K562 (cell line): ENCODE results near the gene HSPA1B. TPM values are rescaled to one million over a fixed set of nuclear protein-coding genes. Genes with fewer than 3 reads are reported as not detected.

ENCODE experiments used
- CAMTA2 ChIP-seq: fragments of 250-450 bp; sonication (Bioruptor Pico); conservative IDR thresholded peaks from 2 replicates; pipeline ENCODE4 v1.5.1; 2022
- DEAF1 ChIP-seq: fragments of 450-650 bp; formaldehyde crosslinking; IDR thresholded peaks from 2 replicates; pipeline ENCODE4 v1.4.0; 2020; ENCODE audit warnings: mild to moderate bottlenecking, moderate library complexity
- EHMT2 ChIP-seq: fragments of 450-650 bp; IDR thresholded peaks from 2 replicates; pipeline ENCODE4 v1.6.1; 2018; ENCODE audit warnings: antibody characterized with exemption
- FOXK2 ChIP-seq, 2 experiments: fragments of 450-650 bp; IDR thresholded peaks in 1 of 2; conservative IDR thresholded peaks in 1 of 2; 2 replicates each; pipeline ENCODE4 v1.6.1; 2016; ENCODE audit warnings: low read depth in 2 of 2, mild to moderate bottlenecking in 1 of 2
- HOXB6 ChIP-seq: fragments of 250-450 bp; sonication (Bioruptor Pico); IDR thresholded peaks from 2 replicates; pipeline ENCODE4 v1.5.1; 2022; ENCODE audit warnings: mild to moderate bottlenecking, borderline replicate concordance
- JUNB ChIP-seq: fragments of 450-650 bp; formaldehyde crosslinking; conservative IDR thresholded peaks from 2 replicates; pipeline ENCODE4 v1.4.0; 2020; ENCODE audit warnings: mild to moderate bottlenecking
- KLF1 ChIP-seq: fragments of 450-650 bp; IDR thresholded peaks from 2 replicates; pipeline ENCODE4 v1.6.1; 2016; ENCODE audit warnings: missing genetic modification characterization, missing compliant biosample characterization
- L3MBTL2 ChIP-seq: fragments of 450-650 bp; IDR thresholded peaks from 2 replicates; pipeline ENCODE4 v1.6.1; 2016; ENCODE audit warnings: mild to moderate bottlenecking, moderate library complexity
- MCM3 ChIP-seq: fragments of 450-650 bp; IDR thresholded peaks from 2 replicates; pipeline ENCODE4 v1.6.1; 2016
- MEF2D ChIP-seq: conservative IDR thresholded peaks from 2 replicates; pipeline ENCODE4 v1.6.1; 2016; ENCODE audit warnings: low read depth, missing genetic modification characterization, missing compliant biosample characterization
- NRF1 ChIP-seq, 2 experiments: fragments of 450-650 bp; IDR thresholded peaks in 1 of 2; conservative IDR thresholded peaks in 1 of 2; 2 replicates each; pipeline ENCODE4 v1.6.1; 2014; ENCODE audit warnings: mild to moderate bottlenecking in 2 of 2
- PRMT5 ChIP-seq: sonication (generic); formaldehyde crosslinking; IDR thresholded peaks from 2 replicates; pipeline ENCODE4 v1.5.0; 2020; ENCODE audit warnings: missing genetic modification reagents
- RFX7 ChIP-seq: fragments of 250-450 bp; sonication (Bioruptor Pico); IDR thresholded peaks from 2 replicates; pipeline ENCODE4 v1.5.1; 2021; ENCODE audit warnings: mild to moderate bottlenecking
- TBL1XR1 ChIP-seq, 2 experiments: IDR thresholded peaks; 2 replicates each; pipeline ENCODE4 v1.6.1; 2012; ENCODE audit warnings: improper control_type of control experiment in 2 of 2, low read length in 2 of 2, mild to moderate bottlenecking in 1 of 2
- TRIM24 ChIP-seq, 2 experiments: fragments of 450-650 bp; IDR thresholded peaks; 2 replicates each; pipeline ENCODE4 v1.6.1; 2016
- ZBTB43 ChIP-seq: sonication (generic); formaldehyde crosslinking; IDR thresholded peaks from 2 replicates; pipeline ENCODE4 v1.8.0; 2023; ENCODE audit warnings: mild to moderate bottlenecking, missing genetic modification reagents
- ZNF140 ChIP-seq: fragments of 250-450 bp; sonication (Bioruptor Pico); IDR thresholded peaks from 2 replicates; pipeline ENCODE4 v1.8.0; 2021; ENCODE audit warnings: moderate library complexity, mild to moderate bottlenecking, inconsistent platforms
- ZNF239 ChIP-seq: fragments of 250-450 bp; sonication (Bioruptor Pico); IDR thresholded peaks from 2 replicates; pipeline ENCODE4 v1.4.0; 2020; ENCODE audit warnings: mild to moderate bottlenecking
- ZNF3 ChIP-seq: fragments of 250-450 bp; sonication (Bioruptor Pico); IDR thresholded peaks from 2 replicates; pipeline ENCODE4 v1.5.0; 2021; ENCODE audit warnings: mild to moderate bottlenecking, moderate library complexity
- ZNF384 ChIP-seq: IDR thresholded peaks from 2 replicates; pipeline ENCODE4 v1.6.1; 2012; ENCODE audit warnings: low read depth, low read length, improper control_type of control experiment
- polyA plus RNA-seq, 8 experiments: library from polyadenylated mRNA; depleted of rRNA in 4 of 8; stranded (reverse) in 5 of 8; unstranded in 3 of 8; fragments of >200 nt; fragmentation: Nextera tagmentation in 2 of 8; fragmentation: Illumina TruSeq in 1 of 8; extraction: Ambion mirVana in 2 of 8; extraction: Trizol in 1 of 8; gene quantifications; 2 replicates each; pipeline versions ENCODE4 v1.2.1 to v1.2.3, GENCODE V29; 2011 to 2014; ENCODE audit warnings: inconsistent platforms in 1 of 8, missing spikeins in 1 of 8
- total RNA-seq, 7 experiments: library from RNA; depleted of rRNA in 6 of 7; stranded (reverse); fragments of >200 nt in 6 of 7; fragmentation: Illumina TruSeq in 2 of 7; extraction: Trizol in 2 of 7; gene quantifications; 2 replicates each; pipeline versions ENCODE4 v1.2.1 to v1.2.3, GENCODE V29; 2011 to 2021; ENCODE audit warnings: low replicate concordance in 1 of 7
- TF ChIP-seq, protein P1 (sequence below): fragments of 450-650 bp; IDR thresholded peaks from 2 replicates; pipeline ENCODE4 v1.6.1; 2016; ENCODE audit warnings: antibody characterized with exemption
- TF ChIP-seq, protein P2 (sequence below): IDR thresholded peaks from 2 replicates; pipeline ENCODE4 v1.6.1; 2011; ENCODE audit not compliant: insufficient read length; ENCODE audit errors: extremely low read depth
- TF ChIP-seq, protein P3 (sequence below): sonication (generic); IDR thresholded peaks from 2 replicates; pipeline ENCODE4 v1.6.1; 2016

HSPA1B gene
- total and polyA plus RNA-seq, 9 of the 15 experiments (the other 6 are each of a cell fraction or from before 2014, with no cell fraction given): 0.27 to 227 (median 51.2) TPM

DNA sequence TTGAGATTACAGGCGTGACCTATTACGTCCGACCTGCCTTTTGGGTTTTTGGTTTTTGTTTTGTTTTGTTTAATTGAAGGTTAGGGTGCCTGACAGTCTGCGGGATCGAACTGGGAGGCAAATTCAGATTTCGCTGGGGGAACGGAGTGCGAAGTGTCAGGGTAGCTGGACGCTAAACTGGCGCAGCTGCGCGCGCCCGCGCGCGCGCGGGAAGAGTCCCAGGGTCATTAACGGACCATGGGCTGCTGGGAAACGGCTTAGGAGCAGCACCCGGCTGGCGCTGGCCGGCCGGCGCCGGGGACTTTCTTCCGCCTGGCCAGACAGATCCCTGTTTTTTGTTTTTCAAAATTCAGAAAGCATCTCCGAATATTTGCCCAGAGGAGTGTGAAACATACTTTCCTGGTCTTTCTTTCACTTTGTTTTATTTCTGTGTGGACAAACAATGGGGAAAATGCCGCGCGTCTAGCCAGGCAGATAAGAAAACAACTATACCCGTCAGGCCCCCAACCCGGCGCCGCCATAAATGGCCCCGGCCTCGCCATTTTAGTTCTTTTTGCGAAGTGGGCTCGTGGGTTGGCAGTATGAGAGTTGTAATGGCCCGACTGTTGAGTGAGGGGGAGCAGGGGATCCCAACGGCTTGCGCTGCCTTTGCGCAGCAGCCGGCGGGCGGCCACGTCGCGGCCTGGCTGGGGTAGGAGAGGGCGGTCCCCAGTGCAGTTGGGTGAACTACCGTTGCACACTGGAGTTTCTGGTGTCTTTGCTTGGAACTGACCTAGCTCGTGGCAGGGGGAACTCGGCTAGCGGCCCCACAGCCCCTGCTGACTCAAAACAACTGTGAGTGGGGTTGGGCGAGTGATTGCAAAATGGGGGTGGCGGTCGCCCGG is 7.1 kb downstream of the HSPA1B start (continued):
- TF ChIP-seq ZNF384: no peak; the same call in 1 of the 2 replicates
- no peak for TF ChIP-seq PRMT5
- peak; percentile 34; the same call in 1 of the 2 replicates for TF ChIP-seq ZNF239 (CRISPR knock-in tag)
- no peak; the same call in 1 of the 2 replicates for TF ChIP-seq JUNB
- peak; percentile 83 to 91 for TF ChIP-seq TRIM24 (IDR thresholded peaks at IDR 0.05)
- peak; percentile 46; the same call in 1 of the 2 replicates for TF ChIP-seq CAMTA2
- TF ChIP-seq RFX7 (CRISPR knock-in tag): no peak; the same call in 1 of the 2 replicates
- no peak for TF ChIP-seq MCM3
- TF ChIP-seq NRF1 (conservative IDR thresholded peaks at IDR 0.05 in 1 of 2, IDR thresholded peaks at IDR 0.05 in 1 of 2): peak; percentile 96
- peak; percentile 56 to 70; a peak in 3 of 4 replicates for TF ChIP-seq TBL1XR1 (IDR thresholded peaks at IDR 0.05; ENCODE audit: low read length in 2 of 2)
- no peak for TF ChIP-seq ZNF3 (CRISPR knock-in tag)
- peak; percentile 90 for TF ChIP-seq MEF2D (tag)
- TF ChIP-seq ZNF140 (CRISPR knock-in tag): peak; percentile 67; the same call in 1 of the 2 replicates
- peak; percentile 61 for TF ChIP-seq EHMT2
- TF ChIP-seq ZBTB43: 0 out of 2 replicates have a peak, but pooled peaks have one; percentile 12
- TF ChIP-seq DEAF1 (CRISPR knock-in tag): peak; percentile 10; the same call in 1 of the 2 replicates
- TF ChIP-seq, protein P1, sequence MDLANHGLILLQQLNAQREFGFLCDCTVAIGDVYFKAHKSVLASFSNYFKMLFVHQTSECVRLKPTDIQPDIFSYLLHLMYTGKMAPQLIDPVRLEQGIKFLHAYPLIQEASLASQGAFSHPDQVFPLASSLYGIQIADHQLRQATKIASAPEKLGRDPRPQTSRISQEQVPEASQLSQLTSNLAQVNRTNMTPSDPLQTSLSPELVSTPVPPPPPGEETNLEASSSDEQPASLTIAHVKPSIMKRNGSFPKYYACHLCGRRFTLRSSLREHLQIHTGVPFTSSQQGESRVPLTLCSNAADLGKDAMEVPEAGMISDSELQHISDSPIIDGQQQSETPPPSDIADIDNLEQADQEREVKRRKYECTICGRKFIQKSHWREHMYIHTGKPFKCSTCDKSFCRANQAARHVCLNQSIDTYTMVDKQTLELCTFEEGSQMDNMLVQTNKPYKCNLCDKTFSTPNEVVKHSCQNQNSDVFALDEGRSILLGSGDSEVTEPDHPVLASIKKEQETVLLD: peak; percentile 92
- TF ChIP-seq, protein P2, sequence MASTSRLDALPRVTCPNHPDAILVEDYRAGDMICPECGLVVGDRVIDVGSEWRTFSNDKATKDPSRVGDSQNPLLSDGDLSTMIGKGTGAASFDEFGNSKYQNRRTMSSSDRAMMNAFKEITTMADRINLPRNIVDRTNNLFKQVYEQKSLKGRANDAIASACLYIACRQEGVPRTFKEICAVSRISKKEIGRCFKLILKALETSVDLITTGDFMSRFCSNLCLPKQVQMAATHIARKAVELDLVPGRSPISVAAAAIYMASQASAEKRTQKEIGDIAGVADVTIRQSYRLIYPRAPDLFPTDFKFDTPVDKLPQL: peak; percentile 97
- TF ChIP-seq KLF1 (tag): peak; percentile 79; the same call in 1 of the 2 replicates
- peak; percentile 54 to 82; a peak in 3 of 4 replicates for TF ChIP-seq FOXK2 (conservative IDR thresholded peaks at IDR 0.05 in 1 of 2, IDR thresholded peaks at IDR 0.05 in 1 of 2; ENCODE audit: low read depth in 2 of 2)
- no peak; the same call in 1 of the 2 replicates for TF ChIP-seq HOXB6 (CRISPR knock-in tag)
- TF ChIP-seq L3MBTL2: peak; percentile 99
- TF ChIP-seq, protein P3, sequence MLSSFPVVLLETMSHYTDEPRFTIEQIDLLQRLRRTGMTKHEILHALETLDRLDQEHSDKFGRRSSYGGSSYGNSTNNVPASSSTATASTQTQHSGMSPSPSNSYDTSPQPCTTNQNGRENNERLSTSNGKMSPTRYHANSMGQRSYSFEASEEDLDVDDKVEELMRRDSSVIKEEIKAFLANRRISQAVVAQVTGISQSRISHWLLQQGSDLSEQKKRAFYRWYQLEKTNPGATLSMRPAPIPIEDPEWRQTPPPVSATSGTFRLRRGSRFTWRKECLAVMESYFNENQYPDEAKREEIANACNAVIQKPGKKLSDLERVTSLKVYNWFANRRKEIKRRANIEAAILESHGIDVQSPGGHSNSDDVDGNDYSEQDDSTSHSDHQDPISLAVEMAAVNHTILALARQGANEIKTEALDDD: no peak
